ENCODE results near the gene SLC6A3.

- TF ChIP-seq CTCF (IDR thresholded peaks at IDR 0.05) (no peak), POLR2A (IDR thresholded peaks at IDR 0.05) (no peak), POLR2AphosphoS5 (IDR thresholded peaks at IDR 0.05) (no peak)
These were observed 36.7 kb upstream of the SLC6A3 start for GRCh38 chr5:1481959-1482331.
